Natural killer cell (primary cell): ENCODE data around the gene CCDC154. TPM values are rescaled to one million over a fixed set of nuclear protein-coding genes. Genes with fewer than 3 reads are reported as not detected.
A peak's percentile ranks its signal among the peaks of the same experiment; 100 is the strongest.

Source experiments
- ATAC-seq, 3 donors: fragments of 150-1000 bp in 2 of 3; fragments of 200-7000 bp in 1 of 3; cut with Tn5 transposase; 1 replicate in 1 of 3; 2 replicates in 2 of 3; pipeline ENCODE4 v1.10.0; 2021; ENCODE audit warnings: mild to moderate bottlenecking in 2 of 3, moderate library complexity in 2 of 3
- DNase-seq, 2 donors: peaks; one replicate each; pipeline versions ENCODE4 v3.0.0 to v3.0.0-alpha.2; 2013 to 2021; ENCODE audit warnings: mixed read lengths in 1 of 2
- H3K27ac ChIP-seq: one replicate; pipeline ENCODE4 v1.5.1; 2013; ENCODE audit warnings: mild to moderate bottlenecking, low read length
- H3K27me3 ChIP-seq: one replicate; pipeline ENCODE4 v1.6.1; 2013; ENCODE audit warnings: low read length; ENCODE audit not compliant: control insufficient read depth, insufficient read depth
- H3K36me3 ChIP-seq: one replicate; pipeline ENCODE4 v1.6.1; 2013; ENCODE audit warnings: low read length; ENCODE audit not compliant: control insufficient read depth, insufficient read depth
- H3K4me1 ChIP-seq: one replicate; pipeline ENCODE4 v1.6.1; 2013; ENCODE audit warnings: low read length; ENCODE audit not compliant: control insufficient read depth, insufficient read depth
- H3K4me3 ChIP-seq: one replicate; pipeline ENCODE4 v1.5.1; 2013; ENCODE audit warnings: low read length
- H3K9me3 ChIP-seq: one replicate; pipeline ENCODE4 v1.6.1; 2013; ENCODE audit warnings: low read length; ENCODE audit not compliant: control insufficient read depth, insufficient read depth
- H3K27ac Mint-ChIP-seq, 2 donors: one replicate each; pipeline ENCODE4 v1.8.0; 2022; ENCODE audit warnings: mild to moderate bottlenecking in 2 of 2, mixed read lengths in 2 of 2, moderate library complexity in 1 of 2
- H3K27me3 Mint-ChIP-seq, 2 donors: one replicate each; pipeline ENCODE4 v1.8.0; 2022; ENCODE audit warnings: low read depth in 2 of 2, mixed read lengths in 2 of 2
- H3K36me3 Mint-ChIP-seq: one replicate; pipeline ENCODE4 v1.8.0; 2022; ENCODE audit warnings: mixed read lengths
- H3K4me1 Mint-ChIP-seq, 2 donors: one replicate each; pipeline ENCODE4 v1.8.0; 2022; ENCODE audit warnings: mixed read lengths in 2 of 2
- H3K4me3 Mint-ChIP-seq: one replicate; pipeline ENCODE4 v1.8.0; 2022; ENCODE audit warnings: mild to moderate bottlenecking, moderate library complexity, mixed read lengths
- H3K9me3 Mint-ChIP-seq, 2 donors: one replicate each; pipeline ENCODE4 v1.8.0; 2022; ENCODE audit warnings: mixed read lengths in 2 of 2
- CTCF ChIP-seq: fragments of 200-600 bp; IDR thresholded peaks from one replicate; pipeline ENCODE4 v1.8.0; 2022; ENCODE audit warnings: antibody characterized with exemption
- WGBS: methylation state at CpG from one replicate; pipeline ENCODE4 v1.1.7; 2013; ENCODE audit warnings: missing lambda C conversion rate; ENCODE audit not compliant: insufficient coverage; 5-methylcytosine and 5-hydroxymethylcytosine counted together
- intact Hi-C: fragments of 100-400 bp; cut with micrococcal nuclease; formaldehyde crosslinking; loops from one replicate; pipeline ENCODE4 v1.14.2; 2022
- total RNA-seq, 4 donors: library from RNA; stranded (reverse); fragments of 120-200 nt in 1 of 4; gene quantifications; one replicate each; pipeline versions ENCODE4 v1.2.3 to v1.2.4, GENCODE V29; 2013 to 2022

The CCDC154 gene
- total RNA-seq, 3 donors from 2014 or later (not counting 1 experiment from before 2014, with no cell fraction given) = 0.88 to 1.8 (median 1.6) TPM

GRCh38 chr16:1474082-1474795 lies 29.9 kb upstream of the CCDC154 start:
- peak overlapping the region; percentile 42 for H3K4me3 ChIP-seq
- H3K27ac ChIP-seq = no peak overlapping the region
- H3K9me3 Mint-ChIP-seq = no peaks in the 10 kb centered on the region
- intact Hi-C loops = loop anchor here (2.0 kb wide), 1 partner anchor 139 kb away; the partner anchor contains the start of genes CRAMP1 and IFT140
- no peaks in the 10 kb centered on the region for H3K27me3 ChIP-seq
- ATAC-seq = no peak
- H3K4me1 Mint-ChIP-seq = peaks cover 15 to 39% of the 10 kb centered on the region in 2 donors
- DNase-seq = no peak
- WGBS = 13% methylated on average over 57 of the region's 57 CpGs
- no peaks in the 10 kb centered on the region for H3K36me3 Mint-ChIP-seq
- TF ChIP-seq CTCF = no peak
- no peaks in the 10 kb centered on the region for H3K27me3 Mint-ChIP-seq
- peak overlapping the region; percentile 71 for H3K4me3 Mint-ChIP-seq
- H3K27ac Mint-ChIP-seq = peak overlapping the region; percentile 38 to 86
- H3K9me3 ChIP-seq = no peaks in the 10 kb centered on the region
- H3K4me1 ChIP-seq = peaks cover 45% of the 10 kb centered on the region
- no peaks in the 10 kb centered on the region for H3K36me3 ChIP-seq

- TF ChIP-seq CTCF = no peak
- Mint-ChIP-seq H3K27ac (peak overlapping the region in 1 of 2 donors; percentile 52), H3K27me3 (no peaks in the 10 kb centered on the region), H3K4me1 (peaks cover 15 to 39% of the 10 kb centered on the region in 2 donors), H3K36me3 (no peaks in the 10 kb centered on the region), H3K9me3 (no peaks in the 10 kb centered on the region), H3K4me3 (peak overlapping the region; percentile 60)
- no peak for ATAC-seq
- Histone ChIP-seq H3K4me1 (peaks cover 45% of the 10 kb centered on the region), H3K27me3 (no peaks in the 10 kb centered on the region), H3K27ac (no peak overlapping the region), H3K36me3 (no peaks in the 10 kb centered on the region), H3K9me3 (no peaks in the 10 kb centered on the region), H3K4me3 (no peak overlapping the region)
- intact Hi-C loops = no loop called here
- no peak for DNase-seq
- 80% methylated on average over 3 of the region's 3 CpGs for WGBS
Measured at GRCh38 chr16:1472974-1473373, 28.6 kb upstream of the CCDC154 start.

GRCh38 chr16:1471569-1472194 lies 27.3 kb upstream of the CCDC154 start:
- H3K4me1 Mint-ChIP-seq = peaks cover 15 to 52% of the 10 kb centered on the region in 2 donors
- intact Hi-C loops = no loop called here

More at GRCh38 chr16:1471569-1472194, 27.3 kb upstream of the CCDC154 start:
- H3K4me3 ChIP-seq = no peak overlapping the region
- peak overlapping the region in 1 of 2 donors; percentile 79 for H3K27ac Mint-ChIP-seq
- H3K36me3 Mint-ChIP-seq = no peaks in the 10 kb centered on the region
- DNase-seq (no peak), ATAC-seq (no peak)
- H3K4me1 ChIP-seq = peaks cover 45% of the 10 kb centered on the region
- no peaks in the 10 kb centered on the region for H3K9me3 Mint-ChIP-seq
- H3K27me3 Mint-ChIP-seq = no peaks in the 10 kb centered on the region
- no peaks in the 10 kb centered on the region for H3K27me3 ChIP-seq
- no peak for TF ChIP-seq CTCF
- H3K4me3 Mint-ChIP-seq = peak overlapping the region; percentile 13
- H3K27ac ChIP-seq = no peak overlapping the region
- H3K9me3 ChIP-seq = no peaks in the 10 kb centered on the region
- WGBS = 58% methylated on average over 26 of the region's 26 CpGs
- no peaks in the 10 kb centered on the region for H3K36me3 ChIP-seq
